OCI-LY1 (cell line): ENCODE results near the gene CADM1.

Experiments used
- H2AFZ ChIP-seq: fragments of 200-600 bp; sonication (generic), shearing (Covaris generic); 2 replicates; pipeline ENCODE4 v1.6.0; 2014; ENCODE audit warnings: antibody characterized with exemption, mild to moderate bottlenecking, low read length
- H3F3A ChIP-seq: fragments of 200-600 bp; sonication (generic), shearing (Covaris generic); 2 replicates; pipeline ENCODE4 v1.6.0; 2014; ENCODE audit warnings: mild to moderate bottlenecking, antibody characterized with exemption, low read length, moderate library complexity; ENCODE audit not compliant: insufficient read depth
- H3K27ac ChIP-seq: fragments of 200-600 bp; sonication (generic); 2 replicates; pipeline ENCODE4 v1.5.1; 2014; ENCODE audit warnings: low read length, mixed run types, mild to moderate bottlenecking, low read depth; ENCODE audit not compliant: poor library complexity, severe bottlenecking
- H3K27me3 ChIP-seq: fragments of 200-600 bp; sonication (generic); 2 replicates; pipeline ENCODE4 v1.6.0; 2014; ENCODE audit warnings: antibody characterized with exemption, mild to moderate bottlenecking, low read length, moderate library complexity; ENCODE audit not compliant: insufficient read depth
- H3K36me3 ChIP-seq: fragments of 200-600 bp; sonication (generic); 2 replicates; pipeline ENCODE4 v1.6.1; 2014; ENCODE audit warnings: mild to moderate bottlenecking, antibody characterized with exemption, low read length, moderate library complexity, mixed read lengths; ENCODE audit not compliant: insufficient read depth
- H3K4me1 ChIP-seq: fragments of 200-600 bp; sonication (generic); 2 replicates; pipeline ENCODE4 v1.5.1; 2014; ENCODE audit warnings: mild to moderate bottlenecking, low read length, moderate library complexity; ENCODE audit not compliant: insufficient read depth, severe bottlenecking
- H3K4me2 ChIP-seq: fragments of 200-600 bp; sonication (generic), shearing (Covaris generic); 2 replicates; pipeline ENCODE4 v1.6.1; 2014; ENCODE audit warnings: low read length
- H3K4me3 ChIP-seq: fragments of 200-600 bp; sonication (generic); 2 replicates; pipeline ENCODE4 v1.5.1; 2014; ENCODE audit warnings: low read length, low read depth, mild to moderate bottlenecking, mixed read lengths; ENCODE audit not compliant: poor library complexity, severe bottlenecking
- H3K79me2 ChIP-seq: fragments of 200-600 bp; shearing (Covaris generic); 2 replicates; pipeline ENCODE4 v1.6.1; 2016; ENCODE audit warnings: mixed run types, low read length, mixed read lengths; ENCODE audit not compliant: insufficient read depth
- H3K9ac ChIP-seq: fragments of 200-600 bp; sonication (generic), shearing (Covaris generic); 2 replicates; pipeline ENCODE4 v1.6.1; 2014; ENCODE audit warnings: mild to moderate bottlenecking, low read length, mixed read lengths
- H3K9me2 ChIP-seq: fragments of 200-600 bp; sonication (generic), shearing (Covaris generic); 2 replicates; pipeline ENCODE4 v1.6.1; 2014; ENCODE audit warnings: low read depth, mild to moderate bottlenecking, low read length, mixed read lengths
- H3K9me3 ChIP-seq: fragments of 200-600 bp; shearing (Covaris generic); 2 replicates; pipeline ENCODE4 v1.6.1; 2014; ENCODE audit warnings: low read length, mixed read lengths
- H4K20me1 ChIP-seq: fragments of 200-600 bp; sonication (generic), shearing (Covaris generic); 2 replicates; pipeline ENCODE4 v1.6.0; 2016; ENCODE audit warnings: mild to moderate bottlenecking, low read length; ENCODE audit not compliant: insufficient read depth
- EZH2 ChIP-seq: fragments of 200-600 bp; sonication (generic), shearing (Covaris generic); IDR thresholded peaks from 2 replicates; pipeline ENCODE4 v1.8.0; 2017; ENCODE audit warnings: borderline replicate concordance, mixed run types, mild to moderate bottlenecking, antibody characterized with exemption, low read length, moderate library complexity, mixed read lengths
- TF ChIP-seq, protein P1 (sequence below): fragments of 200-600 bp; sonication (generic), shearing (Covaris generic); IDR thresholded peaks from 2 replicates; pipeline ENCODE4 v1.5.1; 2017; ENCODE audit warnings: mild to moderate bottlenecking, antibody characterized with exemption, low read length, moderate library complexity, mixed read lengths

Gene CADM1

DNA sequence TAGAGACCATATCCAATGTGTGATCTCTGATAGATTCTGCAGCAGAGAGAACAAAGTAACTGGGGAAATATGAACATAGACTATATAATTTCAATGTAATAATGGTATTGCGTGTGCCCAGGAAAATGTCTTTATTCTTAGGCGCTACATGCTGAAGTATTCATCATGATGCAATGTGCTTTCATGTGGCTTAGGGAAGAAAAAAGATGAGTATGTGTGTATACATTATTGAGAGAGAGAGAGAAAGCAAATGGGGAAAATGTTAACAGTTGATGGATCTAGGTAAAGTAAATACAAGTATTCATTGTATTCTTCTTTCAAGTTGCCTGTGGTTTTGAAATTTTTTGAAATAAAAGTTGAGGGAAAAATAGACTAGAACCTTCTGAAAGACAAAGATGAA is 10.3 kb downstream of the CADM1 start:
- Histone ChIP-seq H3K27ac (no peak overlapping the region), H3K9ac (no peak overlapping the region), H3K27me3 (no peaks in the 10 kb centered on the region), H3K36me3 (no peaks in the 10 kb centered on the region), H3K4me1 (no peaks in the 10 kb centered on the region), H3K4me3 (no peak overlapping the region), H4K20me1 (no peaks in the 10 kb centered on the region), H2AFZ (no peak overlapping the region), H3K79me2 (no peaks in the 10 kb centered on the region), H3K9me3 (no peaks in the 10 kb centered on the region), H3F3A (no peaks in the 10 kb centered on the region), H3K4me2 (no peak overlapping the region), H3K9me2 (no peaks in the 10 kb centered on the region)
- TF ChIP-seq, protein P1, sequence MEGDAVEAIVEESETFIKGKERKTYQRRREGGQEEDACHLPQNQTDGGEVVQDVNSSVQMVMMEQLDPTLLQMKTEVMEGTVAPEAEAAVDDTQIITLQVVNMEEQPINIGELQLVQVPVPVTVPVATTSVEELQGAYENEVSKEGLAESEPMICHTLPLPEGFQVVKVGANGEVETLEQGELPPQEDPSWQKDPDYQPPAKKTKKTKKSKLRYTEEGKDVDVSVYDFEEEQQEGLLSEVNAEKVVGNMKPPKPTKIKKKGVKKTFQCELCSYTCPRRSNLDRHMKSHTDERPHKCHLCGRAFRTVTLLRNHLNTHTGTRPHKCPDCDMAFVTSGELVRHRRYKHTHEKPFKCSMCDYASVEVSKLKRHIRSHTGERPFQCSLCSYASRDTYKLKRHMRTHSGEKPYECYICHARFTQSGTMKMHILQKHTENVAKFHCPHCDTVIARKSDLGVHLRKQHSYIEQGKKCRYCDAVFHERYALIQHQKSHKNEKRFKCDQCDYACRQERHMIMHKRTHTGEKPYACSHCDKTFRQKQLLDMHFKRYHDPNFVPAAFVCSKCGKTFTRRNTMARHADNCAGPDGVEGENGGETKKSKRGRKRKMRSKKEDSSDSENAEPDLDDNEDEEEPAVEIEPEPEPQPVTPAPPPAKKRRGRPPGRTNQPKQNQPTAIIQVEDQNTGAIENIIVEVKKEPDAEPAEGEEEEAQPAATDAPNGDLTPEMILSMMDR: no peak
- TF ChIP-seq EZH2: no peak

DNA sequence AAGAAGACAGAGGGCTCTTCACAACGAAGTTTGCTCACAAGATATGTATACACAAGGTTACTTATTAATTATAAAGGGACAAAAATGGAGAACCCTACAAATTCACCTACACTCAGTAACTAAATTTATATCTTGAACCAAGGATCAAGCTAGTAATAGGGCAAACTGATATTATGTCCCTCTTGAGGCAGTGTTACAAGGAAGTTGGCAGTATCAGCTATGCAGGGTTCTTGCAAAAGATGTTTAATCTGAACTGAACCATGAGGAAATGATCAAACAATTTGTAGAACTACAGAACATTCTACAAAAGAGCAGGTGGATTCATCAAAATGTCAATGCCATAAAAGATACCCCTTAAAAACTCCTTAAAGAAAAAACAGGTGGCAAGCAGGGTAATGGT is 10.7 kb downstream of the CADM1 start:
- Histone ChIP-seq H3K27me3 (no peaks in the 10 kb centered on the region), H3K9me3 (no peaks in the 10 kb centered on the region), H3K9ac (no peak overlapping the region), H3K4me3 (no peak overlapping the region), H3K79me2 (no peaks in the 10 kb centered on the region), H2AFZ (no peak overlapping the region), H4K20me1 (no peaks in the 10 kb centered on the region), H3K27ac (no peak overlapping the region), H3K4me2 (no peak overlapping the region), H3F3A (no peaks in the 10 kb centered on the region), H3K4me1 (no peaks in the 10 kb centered on the region), H3K36me3 (no peaks in the 10 kb centered on the region), H3K9me2 (no peaks in the 10 kb centered on the region)
- TF ChIP-seq, protein P1: no peak
- no peak for TF ChIP-seq EZH2

DNA sequence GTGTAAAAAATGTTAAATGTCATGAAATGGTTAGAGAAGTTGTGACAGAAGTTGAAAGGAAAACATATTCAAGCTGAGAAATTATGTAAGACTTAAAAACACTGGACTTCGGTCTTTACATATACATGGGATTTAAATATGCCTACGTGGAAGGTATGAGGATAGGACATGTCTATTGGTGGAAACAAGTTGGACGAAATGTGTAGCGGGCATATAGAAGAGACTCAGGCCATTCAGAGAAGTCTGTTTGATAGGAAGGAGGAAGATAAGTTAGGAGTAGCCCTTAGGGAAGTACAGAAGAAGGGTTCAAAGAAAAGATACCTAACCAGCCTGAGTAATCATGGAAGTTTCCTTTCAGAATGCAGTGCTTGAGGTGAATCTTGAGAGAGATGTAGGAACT is 14.7 kb downstream of the CADM1 start:
- Histone ChIP-seq H2AFZ (no peak overlapping the region), H3K4me1 (no peaks in the 10 kb centered on the region), H3K79me2 (no peaks in the 10 kb centered on the region), H4K20me1 (no peaks in the 10 kb centered on the region), H3K4me2 (no peak overlapping the region), H3K9ac (no peak overlapping the region), H3F3A (no peaks in the 10 kb centered on the region), H3K27me3 (no peaks in the 10 kb centered on the region), H3K36me3 (no peaks in the 10 kb centered on the region), H3K4me3 (no peak overlapping the region), H3K9me2 (no peaks in the 10 kb centered on the region), H3K27ac (no peak overlapping the region), H3K9me3 (no peaks in the 10 kb centered on the region)
- no peak for TF ChIP-seq EZH2
- TF ChIP-seq, protein P1: no peak
